GM12874 (cell line): ENCODE measurements around the gene ACE.

Source experiments
- CTCF ChIP-seq: IDR thresholded peaks from 2 replicates; pipeline ENCODE4 v1.5.1; 2011; ENCODE audit warnings: low read depth, mild to moderate bottlenecking, control low read depth, low read length, moderate library complexity; ENCODE audit not compliant: insufficient read depth

Gene ACE

GRCh38 chr17:63506627-63507026, 29.8 kb downstream of the ACE start:
- no peak for TF ChIP-seq CTCF

GRCh38 chr17:63511331-63511730, 34.5 kb downstream of the ACE start:
- no peak for TF ChIP-seq CTCF

GRCh38 chr17:63512388-63512787, 35.5 kb downstream of the ACE start:
- no peak for TF ChIP-seq CTCF

- no peak for TF ChIP-seq CTCF
Observed at GRCh38 chr17:63512896-63513644, 36.2 kb downstream of the ACE start.

GRCh38 chr17:63514477-63514876, 37.6 kb downstream of the ACE start:
- TF ChIP-seq CTCF: no peak

- TF ChIP-seq CTCF: no peak
Observed at GRCh38 chr17:63514974-63515373, 38.1 kb downstream of the ACE start.

- no peak for TF ChIP-seq CTCF
Observed at GRCh38 chr17:63515426-63515825, 38.6 kb downstream of the ACE start.
